Astrocyte (in vitro differentiated cells and primary cell): ENCODE data around the gene PRR5L. TPM values are rescaled to one million over a fixed set of nuclear protein-coding genes. Genes with fewer than 3 reads are reported as not detected.

Experiments
- DNase-seq: peaks from one replicate; pipeline ENCODE4 v3.0.0-alpha.2; 2010; ENCODE audit warnings: low read depth
- FAIRE-seq: peaks from 2 replicates; lab custom pipeline; 2011; peaks lifted over from hg19 to GRCh38; lab: Jason Lieb, UNC
- H2AFZ ChIP-seq: 2 replicates; pipeline ENCODE4 v1.6.0; 2012; ENCODE audit warnings: low read depth, low read length, inconsistent platforms
- H3K27ac ChIP-seq: 2 replicates; pipeline ENCODE4 v1.5.1; 2011; ENCODE audit warnings: low read depth, low read length, inconsistent platforms
- H3K27me3 ChIP-seq: 2 replicates; pipeline ENCODE4 v1.6.0; 2011; ENCODE audit warnings: low read length, inconsistent platforms; ENCODE audit not compliant: insufficient read depth
- H3K36me3 ChIP-seq: 2 replicates; pipeline ENCODE4 v1.5.1; 2011; ENCODE audit warnings: low read length, inconsistent platforms; ENCODE audit not compliant: insufficient read depth
- H3K4me1 ChIP-seq: 2 replicates; pipeline ENCODE4 v1.5.1; 2011; ENCODE audit warnings: low read length, inconsistent platforms; ENCODE audit not compliant: insufficient read depth
- H3K4me2 ChIP-seq: 2 replicates; pipeline ENCODE4 v1.6.0; 2012; ENCODE audit warnings: low read length, inconsistent platforms
- H3K4me3 ChIP-seq: 2 replicates; pipeline ENCODE4 v1.5.1; 2011; ENCODE audit warnings: low read depth, mild to moderate bottlenecking, low read length, inconsistent platforms; ENCODE audit not compliant: insufficient read depth
- H3K79me2 ChIP-seq: 2 replicates; pipeline ENCODE4 v1.6.0; 2012; ENCODE audit warnings: mild to moderate bottlenecking, low read length, inconsistent platforms; ENCODE audit not compliant: insufficient read depth
- H3K9ac ChIP-seq: 2 replicates; pipeline ENCODE4 v1.6.0; 2012; ENCODE audit warnings: mild to moderate bottlenecking, low read length, inconsistent platforms
- H3K9me3 ChIP-seq: 2 replicates; pipeline ENCODE4 v1.5.1; 2012; ENCODE audit warnings: low read depth, mild to moderate bottlenecking, low read length, inconsistent platforms; ENCODE audit not compliant: insufficient read depth
- H4K20me1 ChIP-seq: 2 replicates; pipeline ENCODE4 v1.6.0; 2012; ENCODE audit warnings: low read length, inconsistent platforms; ENCODE audit not compliant: insufficient read depth
- H3K27ac Mint-ChIP-seq: one replicate; pipeline ENCODE4 v1.8.0; 2021; ENCODE audit warnings: mild to moderate bottlenecking, mixed read lengths; ENCODE audit not compliant: unreplicated experiment
- H3K27me3 Mint-ChIP-seq: one replicate; pipeline ENCODE4 v1.8.0; 2021; ENCODE audit warnings: low read depth, mixed read lengths; ENCODE audit not compliant: unreplicated experiment
- H3K36me3 Mint-ChIP-seq: one replicate; pipeline ENCODE4 v1.8.0; 2021; ENCODE audit warnings: low read depth, mixed read lengths; ENCODE audit not compliant: unreplicated experiment
- H3K4me1 Mint-ChIP-seq: one replicate; pipeline ENCODE4 v1.8.0; 2021; ENCODE audit warnings: low read depth, mixed read lengths; ENCODE audit not compliant: unreplicated experiment
- H3K4me3 Mint-ChIP-seq: one replicate; pipeline ENCODE4 v1.8.0; 2021; ENCODE audit warnings: mild to moderate bottlenecking, moderate library complexity, mixed read lengths; ENCODE audit not compliant: unreplicated experiment
- H3K9me3 Mint-ChIP-seq: one replicate; pipeline ENCODE4 v1.8.0; 2021; ENCODE audit warnings: mild to moderate bottlenecking, mixed read lengths; ENCODE audit not compliant: unreplicated experiment
- EZH2 ChIP-seq: IDR thresholded peaks from 2 replicates; pipeline ENCODE4 v1.6.1; 2012; ENCODE audit warnings: mild to moderate bottlenecking, low read length, inconsistent platforms; ENCODE audit not compliant: insufficient read depth
- total RNA-seq: library from RNA; stranded (reverse); gene quantifications from 2 replicates; pipeline ENCODE4 v1.2.1, GENCODE V29; 2021
- TF ChIP-seq, protein P1 (sequence below): IDR thresholded peaks from 2 replicates; pipeline ENCODE4 v1.5.1; 2011; ENCODE audit warnings: low read depth, mild to moderate bottlenecking, inconsistent platforms, low read length, moderate library complexity; ENCODE audit not compliant: insufficient read depth

Gene PRR5L
- total RNA-seq, 1 donor from 2014 or later: 55.6 TPM

DNA sequence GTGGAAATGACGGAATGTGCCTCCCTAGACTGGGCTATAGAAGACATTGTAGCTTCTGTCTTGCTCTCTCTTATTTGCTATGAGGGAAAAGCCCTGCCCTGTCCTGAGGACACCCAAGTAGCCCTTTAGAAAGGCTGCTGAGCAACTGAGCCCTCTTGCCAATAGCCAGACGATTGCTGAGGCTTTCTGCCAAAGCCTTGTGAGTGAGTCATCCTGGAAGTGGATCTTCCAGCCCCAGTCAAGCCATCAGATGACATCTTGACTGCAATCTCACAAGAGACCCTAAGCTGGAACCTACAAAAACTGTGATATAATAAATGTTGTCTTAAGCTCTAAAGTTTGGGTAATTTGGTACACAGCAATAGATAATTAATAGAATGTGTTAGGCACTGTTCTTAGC, 217.9 kb downstream of the PRR5L start:
- no peak for TF ChIP-seq EZH2
- TF ChIP-seq, protein P1, sequence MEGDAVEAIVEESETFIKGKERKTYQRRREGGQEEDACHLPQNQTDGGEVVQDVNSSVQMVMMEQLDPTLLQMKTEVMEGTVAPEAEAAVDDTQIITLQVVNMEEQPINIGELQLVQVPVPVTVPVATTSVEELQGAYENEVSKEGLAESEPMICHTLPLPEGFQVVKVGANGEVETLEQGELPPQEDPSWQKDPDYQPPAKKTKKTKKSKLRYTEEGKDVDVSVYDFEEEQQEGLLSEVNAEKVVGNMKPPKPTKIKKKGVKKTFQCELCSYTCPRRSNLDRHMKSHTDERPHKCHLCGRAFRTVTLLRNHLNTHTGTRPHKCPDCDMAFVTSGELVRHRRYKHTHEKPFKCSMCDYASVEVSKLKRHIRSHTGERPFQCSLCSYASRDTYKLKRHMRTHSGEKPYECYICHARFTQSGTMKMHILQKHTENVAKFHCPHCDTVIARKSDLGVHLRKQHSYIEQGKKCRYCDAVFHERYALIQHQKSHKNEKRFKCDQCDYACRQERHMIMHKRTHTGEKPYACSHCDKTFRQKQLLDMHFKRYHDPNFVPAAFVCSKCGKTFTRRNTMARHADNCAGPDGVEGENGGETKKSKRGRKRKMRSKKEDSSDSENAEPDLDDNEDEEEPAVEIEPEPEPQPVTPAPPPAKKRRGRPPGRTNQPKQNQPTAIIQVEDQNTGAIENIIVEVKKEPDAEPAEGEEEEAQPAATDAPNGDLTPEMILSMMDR: no peak
- Mint-ChIP-seq H3K36me3 (peaks cover 6% of the 10 kb centered on the region), H3K27me3 (peaks cover 7% of the 10 kb centered on the region), H3K9me3 (peaks cover 16% of the 10 kb centered on the region), H3K4me1 (peaks cover 3% of the 10 kb centered on the region), H3K27ac (no peak overlapping the region), H3K4me3 (no peak overlapping the region)
- H4K20me1 ChIP-seq: peaks cover 4% of the 10 kb centered on the region
- H3K36me3 ChIP-seq: no peaks in the 10 kb centered on the region
- H3K9me3 ChIP-seq: peaks cover 5% of the 10 kb centered on the region
- no peak for FAIRE-seq
- peaks cover 11% of the 10 kb centered on the region for H3K79me2 ChIP-seq
- H3K9ac ChIP-seq: no peak overlapping the region
- H3K4me1 ChIP-seq: peaks cover 3% of the 10 kb centered on the region
- no peak overlapping the region for H3K27ac ChIP-seq
- no peak for DNase-seq
- no peak overlapping the region for H3K4me3 ChIP-seq
- H3K27me3 ChIP-seq: no peaks in the 10 kb centered on the region
- H3K4me2 ChIP-seq: no peak overlapping the region
- H2AFZ ChIP-seq: no peak overlapping the region

Other genes with a start within 250 kb of the PRR5L start
- 77.6 and 78.4 TPM in 2 replicates for gene COMMD9, start 6.9 kb upstream of the PRR5L start, total RNA-seq
- 17.8 and 19.4 TPM in 2 replicates for gene TRAF6, start 214.0 kb downstream of the PRR5L start, total RNA-seq